K562 (cell line): ENCODE measurements around the gene ADARB2. TPM values are rescaled to one million over a fixed set of nuclear protein-coding genes. Genes with fewer than 3 reads are reported as not detected.

Source experiments
- ATAC-seq: fragments of 200-7000 bp; cut with Tn5 transposase; 3 replicates; pipeline ENCODE4 v1.9.1; 2020; ENCODE audit warnings: moderate library complexity
- BruUV-seq: library from RNA; stranded (reverse); fragments of 400-500 nt; replicated peaks from 2 replicates; lab custom pipeline; 2021; lab: Mats Ljungman, UMichigan
- CTCF ChIA-PET: fragments of 300-600 bp; formaldehyde crosslinking; extraction: SDS; loops from one replicate; lab custom pipeline; 2021; ENCODE audit warnings: low intra/inter-chr PET ratio; lab: Yijun Ruan, JAX
- POLR2A ChIA-PET: fragments of 300-600, 350-650 bp; sonication (Branson Sonifier 250); formaldehyde crosslinking; extraction: SDS; loops from one replicate; lab custom pipeline; 2021; ENCODE audit warnings: antibody characterized with exemption, inconsistent platforms; lab: Yijun Ruan, JAX
- DNase-seq, 4 experiments: peaks; one replicate each; pipeline versions ENCODE4 v3.0.0 to v3.0.0-alpha.2; 2011 to 2018; ENCODE audit warnings: low spot score in 3 of 4, mixed read lengths in 3 of 4; ENCODE audit errors: extremely low read depth in 1 of 4
- FAIRE-seq: peaks from 2 replicates; lab custom pipeline; 2011; peaks lifted over from hg19 to GRCh38; lab: Jason Lieb, UNC
- H2AFZ ChIP-seq: 2 replicates; pipeline ENCODE4 v1.6.0; 2011; ENCODE audit warnings: low read depth, low read length, control low read depth, inconsistent platforms
- H3K27ac ChIP-seq: fragments of 200-600 bp; 3 replicates; pipeline ENCODE4 v1.8.0; 2011; ENCODE audit warnings: low read depth, mild to moderate bottlenecking, control low read depth, inconsistent platforms, low read length, moderate library complexity, mixed read lengths; ENCODE audit errors: extremely low read depth
- H3K27me3 ChIP-seq, 2 experiments: fragments of 300-600 bp in 1 of 2; 2 replicates in 1 of 2; 3 replicates in 1 of 2; pipeline versions ENCODE4 v1.6.0 to v1.8.0; 2011; ENCODE audit warnings: inconsistent platforms in 2 of 2, low read length in 2 of 2, mild to moderate bottlenecking in 1 of 2, mixed read lengths in 1 of 2, moderate library complexity in 1 of 2; ENCODE audit not compliant: control insufficient read depth in 2 of 2, insufficient read depth in 2 of 2
- H3K36me3 ChIP-seq: fragments of 300-600 bp; 3 replicates; pipeline ENCODE4 v1.8.0; 2011; ENCODE audit warnings: mild to moderate bottlenecking, low read length, inconsistent platforms; ENCODE audit not compliant: control insufficient read depth, insufficient read depth
- H3K4me1 ChIP-seq, 2 experiments: fragments of 200-600 bp in 1 of 2; replicated peaks in 1 of 2; 2 replicates in 1 of 2; 3 replicates in 1 of 2; pipeline versions ENCODE4 v1.5.1 to v1.8.0; 2011; ENCODE audit warnings: inconsistent platforms in 2 of 2, low read length in 2 of 2, mild to moderate bottlenecking in 1 of 2, mixed read lengths in 1 of 2, moderate library complexity in 1 of 2; ENCODE audit not compliant: control insufficient read depth in 2 of 2, insufficient read depth in 2 of 2
- H3K4me2 ChIP-seq: 2 replicates; pipeline ENCODE4 v1.6.1; 2011; ENCODE audit warnings: low read length, control low read depth, inconsistent platforms, mixed read lengths; ENCODE audit not compliant: insufficient read depth
- H3K4me3 ChIP-seq: fragments of 200-600 bp; sonication (generic), shearing (Covaris generic); 2 replicates; pipeline ENCODE4 v1.5.1; 2016; ENCODE audit warnings: control low read depth, inconsistent platforms
- H3K79me2 ChIP-seq: fragments of 200-600 bp; 3 replicates; pipeline ENCODE4 v1.8.0; 2011; ENCODE audit warnings: low read length, inconsistent platforms; ENCODE audit not compliant: control insufficient read depth, insufficient read depth
- H3K9ac ChIP-seq, 2 experiments: 2 replicates each; pipeline versions ENCODE4 v1.6.0 to v1.6.1; 2011; ENCODE audit warnings: low read depth in 2 of 2, low read length in 2 of 2, control low read depth in 1 of 2, inconsistent platforms in 1 of 2, mild to moderate bottlenecking in 1 of 2, mixed read lengths in 1 of 2; ENCODE audit not compliant: insufficient read depth in 1 of 2
- H3K9me1 ChIP-seq: one replicate; pipeline ENCODE4 v1.6.0; 2011; ENCODE audit warnings: inconsistent platforms, mild to moderate bottlenecking, low read length, moderate library complexity; ENCODE audit not compliant: control insufficient read depth, insufficient read depth
- H3K9me3 ChIP-seq: replicated peaks from 2 replicates; pipeline ENCODE4 v1.5.1; 2011; ENCODE audit warnings: low read depth, low read length, inconsistent platforms; ENCODE audit not compliant: control insufficient read depth, insufficient read depth
- H4K20me1 ChIP-seq: replicated peaks from 2 replicates; pipeline ENCODE4 v1.6.1; 2011; ENCODE audit warnings: low read length, inconsistent platforms, mixed read lengths; ENCODE audit not compliant: control insufficient read depth, insufficient read depth
- JUN ChIP-seq, 2 experiments: sonication (generic) in 1 of 2; formaldehyde crosslinking in 1 of 2; IDR thresholded peaks; 2 replicates each; pipeline versions ENCODE4 v1.6.1 to v1.8.0; 2012 to 2022; ENCODE audit warnings: borderline replicate concordance in 2 of 2, mild to moderate bottlenecking in 2 of 2, improper control_type of control experiment in 1 of 2, low read depth in 1 of 2, low read length in 1 of 2, missing genetic modification reagents in 1 of 2
- SMARCC2 ChIP-seq: fragments of 450-650 bp; IDR thresholded peaks from 2 replicates; pipeline ENCODE4 v1.6.1; 2017; ENCODE audit warnings: antibody characterized with exemption, moderate library complexity, mild to moderate bottlenecking, low read depth
- WGBS: fragments of 100-300 bp; shearing (Covaris generic); methylation state at CpG from one replicate; pipeline ENCODE4 v1.1.6; 2016; ENCODE audit warnings: low coverage, mixed read lengths; ENCODE audit not compliant: insufficient coverage; ENCODE audit errors: missing lambda C conversion rate; 5-methylcytosine and 5-hydroxymethylcytosine counted together
- in situ Hi-C: fragments of 300-500 bp; cut with MboI; formaldehyde crosslinking; loops from 4 replicates; pipeline ENCODE4 v1.15.0; 2018; ENCODE audit warnings: inconsistent platforms, mixed read lengths
- intact Hi-C: fragments of 100-400 bp; cut with micrococcal nuclease; formaldehyde crosslinking; loops from 2 replicates; pipeline ENCODE4 v1.14.2; 2022
- polyA plus RNA-seq, 8 experiments: library from polyadenylated mRNA; depleted of rRNA in 4 of 8; stranded (reverse) in 5 of 8; unstranded in 3 of 8; fragments of >200 nt; fragmentation: Nextera tagmentation in 2 of 8; fragmentation: Illumina TruSeq in 1 of 8; extraction: Ambion mirVana in 2 of 8; extraction: Trizol in 1 of 8; gene quantifications; 2 replicates each; pipeline versions ENCODE4 v1.2.1 to v1.2.3, GENCODE V29; 2011 to 2014; ENCODE audit warnings: inconsistent platforms in 1 of 8, missing spikeins in 1 of 8
- total RNA-seq, 7 experiments: library from RNA; depleted of rRNA in 6 of 7; stranded (reverse); fragments of >200 nt in 6 of 7; fragmentation: Illumina TruSeq in 2 of 7; extraction: Trizol in 2 of 7; gene quantifications; 2 replicates each; pipeline versions ENCODE4 v1.2.1 to v1.2.3, GENCODE V29; 2011 to 2021; ENCODE audit warnings: low replicate concordance in 1 of 7
- TF ChIP-seq, protein P1 (sequence below): fragments of 450-650 bp; IDR thresholded peaks from 2 replicates; pipeline ENCODE4 v1.6.1; 2018; ENCODE audit warnings: mild to moderate bottlenecking, low read depth; ENCODE audit not compliant: partially characterized antibody

ADARB2 gene
- total and polyA plus RNA-seq, 9 of the 15 experiments (the other 6 are each of a cell fraction or from before 2014, with no cell fraction given): not detected

DNA sequence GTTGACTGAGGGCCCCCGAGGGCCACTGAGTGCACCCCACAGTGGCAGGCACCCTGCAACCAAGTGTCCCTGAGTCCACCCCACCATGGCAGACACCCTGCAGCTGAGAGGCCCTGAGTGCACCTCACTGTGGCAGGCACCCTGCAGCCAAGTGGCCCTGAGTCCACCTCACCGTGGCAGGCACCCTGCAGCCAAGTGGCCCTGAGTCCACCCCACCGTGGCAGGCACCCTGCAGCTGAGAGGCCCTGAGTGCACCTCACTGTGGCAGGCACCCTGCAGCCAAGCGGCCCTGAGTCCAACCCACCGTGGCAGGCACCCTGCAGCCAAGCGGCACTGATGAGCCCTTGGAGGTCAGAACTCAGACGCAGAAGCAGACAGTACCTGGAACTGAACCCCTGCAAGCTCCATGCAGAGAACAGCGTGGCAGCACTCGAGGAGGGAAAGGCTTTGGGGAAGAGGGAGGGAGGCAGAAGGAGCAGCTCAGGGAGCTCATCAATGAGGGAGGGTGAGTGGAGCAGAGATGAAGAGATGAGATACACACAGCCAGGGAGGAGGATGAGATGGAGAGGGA lies 524.7 kb downstream of the ADARB2 start:
- peaks cover 6 to 54% of the 10 kb centered on the region in 2 experiments; a peak in 4 of 5 replicates for H3K27me3 ChIP-seq
- peaks cover 0 to 3% of the 10 kb centered on the region in 2 experiments; a peak in 1 of 5 replicates for H3K4me1 ChIP-seq
- BruUV-seq: no TSS peak
- no peak overlapping the region for H3K9ac ChIP-seq
- TF ChIP-seq JUN (IDR thresholded peaks at IDR 0.05; ENCODE audit: borderline replicate concordance, low read depth, low read length) (no peak), JUN (CRISPR knock-in tag; IDR thresholded peaks at IDR 0.05; ENCODE audit: borderline replicate concordance) (no peak), SMARCC2 (no peak)
- TF ChIP-seq, protein P1, sequence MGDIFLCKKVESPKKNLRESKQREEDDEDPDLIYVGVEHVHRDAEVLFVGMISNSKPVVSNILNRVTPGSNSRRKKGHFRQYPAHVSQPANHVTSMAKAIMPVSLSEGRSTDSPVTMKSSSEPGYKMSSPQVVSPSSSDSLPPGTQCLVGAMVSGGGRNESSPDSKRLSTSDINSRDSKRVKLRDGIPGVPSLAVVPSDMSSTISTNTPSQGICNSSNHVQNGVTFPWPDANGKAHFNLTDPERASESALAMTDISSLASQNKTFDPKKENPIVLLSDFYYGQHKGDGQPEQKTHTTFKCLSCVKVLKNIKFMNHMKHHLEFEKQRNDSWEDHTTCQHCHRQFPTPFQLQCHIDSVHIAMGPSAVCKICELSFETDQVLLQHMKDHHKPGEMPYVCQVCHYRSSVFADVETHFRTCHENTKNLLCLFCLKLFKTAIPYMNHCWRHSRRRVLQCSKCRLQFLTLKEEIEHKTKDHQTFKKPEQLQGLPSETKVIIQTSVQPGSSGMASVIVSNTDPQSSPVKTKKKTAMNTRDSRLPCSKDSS: no peak
- TF ChIP-seq, all 486 proteins: peak for 0
- POLR2A ChIA-PET: interaction anchor here (0.7 kb wide), 1 partner anchor 9 kb away, joined by 3 read pairs; no protein-coding TSS in a partner anchor
- H3K4me3 ChIP-seq: no peak overlapping the region
- CTCF ChIA-PET: no interaction called here
- H3K79me2 ChIP-seq: no peaks in the 10 kb centered on the region
- FAIRE-seq (no peak), DNase-seq (no peak), ATAC-seq (no peak)
- no peaks in the 10 kb centered on the region for H3K36me3 ChIP-seq
- peaks cover 31% of the 10 kb centered on the region for H4K20me1 ChIP-seq
- no peak overlapping the region for H3K27ac ChIP-seq
- H3K4me2 ChIP-seq: no peak overlapping the region
- under 1% methylated on average over 7 of the region's 9 CpGs for WGBS
- no peaks in the 10 kb centered on the region for H3K9me3 ChIP-seq
- in situ Hi-C loops (no loop called here), intact Hi-C loops (no loop called here)
- H3K9me1 ChIP-seq: no peaks in the 10 kb centered on the region
- H2AFZ ChIP-seq: no peak overlapping the region
